A549 (cell line): ENCODE measurements around the gene NIPAL1.

Experiments
- CEBPB ChIP-seq, 2 experiments: fragments of >200 bp in 1 of 2; sonication (Bioruptor Twin) in 1 of 2; formaldehyde crosslinking in 1 of 2; IDR thresholded peaks; 2 replicates each; pipeline ENCODE4 v1.6.1; 2012 to 2016
- CHD2 ChIP-seq: fragments of 150-350 bp; IDR thresholded peaks from 2 replicates; pipeline ENCODE4 v1.6.1; 2014; ENCODE audit warnings: low read length; ENCODE audit not compliant: partially characterized antibody
- CHD4 ChIP-seq: fragments of 200-600 bp; sonication (generic); IDR thresholded peaks from 2 replicates; pipeline ENCODE4 v1.6.1; 2016; ENCODE audit warnings: antibody characterized with exemption, mild to moderate bottlenecking, borderline replicate concordance
- HOXA7 ChIP-seq: fragments of 250-450 bp; sonication (Bioruptor Pico); IDR thresholded peaks from 2 replicates; pipeline ENCODE4 v1.5.0; 2020; ENCODE audit warnings: mild to moderate bottlenecking, moderate library complexity
- NR3C1 ChIP-seq: fragments of >200 bp; sonication (Bioruptor Twin); formaldehyde crosslinking; IDR thresholded peaks from 3 replicates; pipeline ENCODE4 v1.6.1; 2017
- PHF8 ChIP-seq: fragments of 200-600 bp; sonication (generic); IDR thresholded peaks from 2 replicates; pipeline ENCODE4 v1.6.1; 2016; ENCODE audit warnings: low read depth, mild to moderate bottlenecking, antibody characterized with exemption, moderate library complexity, borderline replicate concordance
- POLR2A ChIP-seq: IDR thresholded peaks from 2 replicates; pipeline ENCODE4 v1.6.1; 2012; ENCODE audit warnings: mild to moderate bottlenecking, low read length
- SMC3 ChIP-seq: fragments of >200 bp; sonication (Bioruptor Twin); formaldehyde crosslinking; IDR thresholded peaks from 3 replicates; pipeline ENCODE4 v1.6.1; 2018; ENCODE audit warnings: inconsistent platforms
- TP53 ChIP-seq: fragments of 250-450 bp; sonication (Bioruptor Pico); IDR thresholded peaks from 2 replicates; pipeline ENCODE4 v1.5.0; 2021; ENCODE audit warnings: mild to moderate bottlenecking, moderate library complexity
- ZNF302 ChIP-seq: fragments of 250-450 bp; sonication (Bioruptor Pico); IDR thresholded peaks from 2 replicates; pipeline ENCODE4 v1.9.0; 2021; ENCODE audit warnings: inconsistent platforms, mild to moderate bottlenecking, moderate library complexity
- TF ChIP-seq, protein P1 (sequence below): IDR thresholded peaks from 2 replicates; pipeline ENCODE4 v1.6.1; 2012; ENCODE audit warnings: low read depth, borderline replicate concordance
- TF ChIP-seq, protein P2 (sequence below): fragments of >200 bp; sonication (Bioruptor Twin); formaldehyde crosslinking; IDR thresholded peaks from 3 replicates; pipeline ENCODE4 v1.5.1; 2016
- TF ChIP-seq, protein P3 (sequence below): fragments of 250-450 bp; sonication (Bioruptor Pico); IDR thresholded peaks from 2 replicates; pipeline ENCODE4 v1.5.0; 2021; ENCODE audit warnings: mild to moderate bottlenecking, moderate library complexity, borderline replicate concordance
- TF ChIP-seq, protein P4 (sequence below): IDR thresholded peaks from 2 replicates; pipeline ENCODE4 v1.6.1; 2012

DNA sequence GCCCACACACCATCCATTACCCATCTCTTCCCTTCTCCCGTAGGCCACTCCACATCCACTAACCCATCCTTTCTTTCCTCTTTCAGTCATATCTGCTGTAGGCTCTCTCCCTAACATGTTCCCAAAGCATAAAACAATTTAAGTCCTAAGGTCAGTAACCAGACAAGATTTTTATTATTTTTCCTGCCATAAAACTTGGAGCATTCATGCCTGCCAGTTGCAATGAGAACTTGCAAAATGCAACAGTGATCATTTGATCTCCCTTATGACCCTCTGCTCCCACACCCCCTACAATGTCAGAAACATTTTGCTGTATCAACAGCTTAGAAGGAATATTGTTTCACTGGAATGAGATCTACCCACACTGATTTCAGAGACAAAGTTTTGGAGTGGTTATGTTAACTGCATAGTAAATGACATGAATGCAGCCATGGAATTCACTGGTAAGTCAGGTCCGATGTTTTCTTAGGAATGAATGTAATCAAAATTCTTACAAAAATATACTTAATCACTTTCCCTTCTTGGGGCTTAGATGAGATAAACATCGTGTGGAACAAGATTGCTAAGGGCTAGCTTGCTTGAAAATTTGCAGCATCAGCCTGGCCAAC, 5.7 kb downstream of the NIPAL1 start:
- TF ChIP-seq, protein P1, sequence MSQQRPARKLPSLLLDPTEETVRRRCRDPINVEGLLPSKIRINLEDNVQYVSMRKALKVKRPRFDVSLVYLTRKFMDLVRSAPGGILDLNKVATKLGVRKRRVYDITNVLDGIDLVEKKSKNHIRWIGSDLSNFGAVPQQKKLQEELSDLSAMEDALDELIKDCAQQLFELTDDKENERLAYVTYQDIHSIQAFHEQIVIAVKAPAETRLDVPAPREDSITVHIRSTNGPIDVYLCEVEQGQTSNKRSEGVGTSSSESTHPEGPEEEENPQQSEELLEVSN: no peak
- TF ChIP-seq PHF8: no peak
- TF ChIP-seq SMC3: no peak
- TF ChIP-seq CEBPB (IDR thresholded peaks at IDR 0.05): no peak
- no peak for TF ChIP-seq NR3C1
- no peak for TF ChIP-seq ZNF302 (CRISPR knock-in tag)
- TF ChIP-seq, protein P2, sequence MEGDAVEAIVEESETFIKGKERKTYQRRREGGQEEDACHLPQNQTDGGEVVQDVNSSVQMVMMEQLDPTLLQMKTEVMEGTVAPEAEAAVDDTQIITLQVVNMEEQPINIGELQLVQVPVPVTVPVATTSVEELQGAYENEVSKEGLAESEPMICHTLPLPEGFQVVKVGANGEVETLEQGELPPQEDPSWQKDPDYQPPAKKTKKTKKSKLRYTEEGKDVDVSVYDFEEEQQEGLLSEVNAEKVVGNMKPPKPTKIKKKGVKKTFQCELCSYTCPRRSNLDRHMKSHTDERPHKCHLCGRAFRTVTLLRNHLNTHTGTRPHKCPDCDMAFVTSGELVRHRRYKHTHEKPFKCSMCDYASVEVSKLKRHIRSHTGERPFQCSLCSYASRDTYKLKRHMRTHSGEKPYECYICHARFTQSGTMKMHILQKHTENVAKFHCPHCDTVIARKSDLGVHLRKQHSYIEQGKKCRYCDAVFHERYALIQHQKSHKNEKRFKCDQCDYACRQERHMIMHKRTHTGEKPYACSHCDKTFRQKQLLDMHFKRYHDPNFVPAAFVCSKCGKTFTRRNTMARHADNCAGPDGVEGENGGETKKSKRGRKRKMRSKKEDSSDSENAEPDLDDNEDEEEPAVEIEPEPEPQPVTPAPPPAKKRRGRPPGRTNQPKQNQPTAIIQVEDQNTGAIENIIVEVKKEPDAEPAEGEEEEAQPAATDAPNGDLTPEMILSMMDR: no peak
- TF ChIP-seq, protein P3, sequence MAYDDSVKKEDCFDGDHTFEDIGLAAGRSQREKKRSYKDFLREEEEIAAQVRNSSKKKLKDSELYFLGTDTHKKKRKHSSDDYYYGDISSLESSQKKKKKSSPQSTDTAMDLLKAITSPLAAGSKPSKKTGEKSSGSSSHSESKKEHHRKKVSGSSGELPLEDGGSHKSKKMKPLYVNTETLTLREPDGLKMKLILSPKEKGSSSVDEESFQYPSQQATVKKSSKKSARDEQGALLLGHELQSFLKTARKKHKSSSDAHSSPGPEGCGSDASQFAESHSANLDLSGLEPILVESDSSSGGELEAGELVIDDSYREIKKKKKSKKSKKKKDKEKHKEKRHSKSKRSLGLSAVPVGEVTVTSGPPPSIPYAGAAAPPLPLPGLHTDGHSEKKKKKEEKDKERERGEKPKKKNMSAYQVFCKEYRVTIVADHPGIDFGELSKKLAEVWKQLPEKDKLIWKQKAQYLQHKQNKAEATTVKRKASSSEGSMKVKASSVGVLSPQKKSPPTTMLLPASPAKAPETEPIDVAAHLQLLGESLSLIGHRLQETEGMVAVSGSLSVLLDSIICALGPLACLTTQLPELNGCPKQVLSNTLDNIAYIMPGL (CRISPR knock-in tag): no peak
- TF ChIP-seq CHD4: no peak
- no peak for TF ChIP-seq HOXA7 (CRISPR knock-in tag)
- TF ChIP-seq POLR2A: no peak
- no peak for TF ChIP-seq TP53 (CRISPR knock-in tag)
- TF ChIP-seq, protein P4, sequence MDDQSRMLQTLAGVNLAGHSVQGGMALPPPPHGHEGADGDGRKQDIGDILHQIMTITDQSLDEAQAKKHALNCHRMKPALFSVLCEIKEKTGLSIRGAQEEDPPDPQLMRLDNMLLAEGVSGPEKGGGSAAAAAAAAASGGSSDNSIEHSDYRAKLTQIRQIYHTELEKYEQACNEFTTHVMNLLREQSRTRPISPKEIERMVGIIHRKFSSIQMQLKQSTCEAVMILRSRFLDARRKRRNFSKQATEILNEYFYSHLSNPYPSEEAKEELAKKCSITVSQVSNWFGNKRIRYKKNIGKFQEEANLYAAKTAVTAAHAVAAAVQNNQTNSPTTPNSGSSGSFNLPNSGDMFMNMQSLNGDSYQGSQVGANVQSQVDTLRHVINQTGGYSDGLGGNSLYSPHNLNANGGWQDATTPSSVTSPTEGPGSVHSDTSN: no peak
- no peak for TF ChIP-seq CHD2
